Measurements from ENCODE around the gene RBBP8NL. TPM values are rescaled to one million over a fixed set of nuclear protein-coding genes. Genes with fewer than 3 reads are reported as not detected.
"Not testable (repeated sequence)": the region's sequence is repeated elsewhere in the genome, so short reads cannot be mapped to it uniquely, and the experiment has no call there.

RBBP8NL gene
- total and polyA plus RNA-seq, 11 donors, result not detected

DNA sequence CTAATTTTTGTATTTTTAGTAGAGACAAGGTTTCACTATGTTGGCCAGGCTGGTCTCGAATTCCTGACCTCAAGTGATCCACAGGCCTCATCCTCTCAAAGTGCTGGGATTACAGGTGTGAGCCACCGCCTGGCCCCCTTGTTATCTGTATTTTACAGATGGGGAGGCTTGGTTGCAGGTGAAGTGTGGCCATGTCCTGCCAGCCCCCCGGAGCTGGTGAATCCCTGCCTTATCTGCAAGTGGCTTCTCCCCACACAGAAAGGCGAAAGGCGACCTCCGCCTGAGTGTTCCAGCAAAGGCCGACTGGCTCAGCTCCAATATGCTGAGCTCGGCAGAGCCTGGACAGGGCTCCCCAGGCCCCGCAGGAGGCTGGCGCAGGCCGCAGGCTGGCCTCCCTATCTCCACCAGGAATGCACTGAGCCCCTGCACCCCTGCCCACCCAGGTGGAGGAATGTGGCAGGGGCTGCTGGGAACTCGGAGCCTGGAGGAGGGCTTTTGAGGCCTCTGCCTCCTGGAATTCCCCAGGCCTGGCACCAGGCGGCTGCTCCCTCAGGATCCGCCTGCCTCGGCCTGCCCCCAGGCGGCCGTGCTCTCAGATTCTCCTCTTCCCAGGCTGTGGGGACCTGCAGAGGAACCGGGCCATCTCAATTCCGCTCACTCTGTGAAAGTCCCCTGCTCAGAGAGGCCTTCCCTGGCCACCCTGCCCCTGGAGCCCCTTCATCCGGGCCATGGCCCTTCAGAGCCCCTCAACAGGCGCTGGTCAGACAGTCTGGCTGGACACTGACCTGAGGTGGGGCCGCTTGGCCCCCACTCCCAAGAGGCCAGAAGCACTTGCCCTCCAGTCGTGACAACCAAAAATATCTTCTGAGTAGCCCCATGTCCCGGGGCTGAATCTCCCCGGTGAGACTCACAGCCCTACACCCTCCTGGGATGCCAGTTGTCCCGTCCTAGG, 51.0 kb downstream of the RBBP8NL start:
- DNase-seq (peak; percentile 61 to 77 (median 68)), ATAC-seq (peak; percentile 52 to 81 (median 73))
- H3K9me3 ChIP-seq, result no peaks in the 10 kb centered on the region
- H3K4me3 ChIP-seq, result no peak overlapping the region
- peak overlapping the region in 11 of 12 donors; percentile 49 to 97 (median 67) for H3K27ac ChIP-seq
- 40 to 67% (median 57%) methylated on average over 11 to 26 of the region's 26 CpGs for WGBS, 4 donors
- peaks cover 0 to 59% (median 36%) of the 10 kb centered on the region in 12 donors for H3K4me1 ChIP-seq
- H3K36me3 ChIP-seq, result no peaks in the 10 kb centered on the region
- no peak for TF ChIP-seq POLR2A (IDR thresholded peaks at IDR 0.05)
- TF ChIP-seq, protein P1, sequence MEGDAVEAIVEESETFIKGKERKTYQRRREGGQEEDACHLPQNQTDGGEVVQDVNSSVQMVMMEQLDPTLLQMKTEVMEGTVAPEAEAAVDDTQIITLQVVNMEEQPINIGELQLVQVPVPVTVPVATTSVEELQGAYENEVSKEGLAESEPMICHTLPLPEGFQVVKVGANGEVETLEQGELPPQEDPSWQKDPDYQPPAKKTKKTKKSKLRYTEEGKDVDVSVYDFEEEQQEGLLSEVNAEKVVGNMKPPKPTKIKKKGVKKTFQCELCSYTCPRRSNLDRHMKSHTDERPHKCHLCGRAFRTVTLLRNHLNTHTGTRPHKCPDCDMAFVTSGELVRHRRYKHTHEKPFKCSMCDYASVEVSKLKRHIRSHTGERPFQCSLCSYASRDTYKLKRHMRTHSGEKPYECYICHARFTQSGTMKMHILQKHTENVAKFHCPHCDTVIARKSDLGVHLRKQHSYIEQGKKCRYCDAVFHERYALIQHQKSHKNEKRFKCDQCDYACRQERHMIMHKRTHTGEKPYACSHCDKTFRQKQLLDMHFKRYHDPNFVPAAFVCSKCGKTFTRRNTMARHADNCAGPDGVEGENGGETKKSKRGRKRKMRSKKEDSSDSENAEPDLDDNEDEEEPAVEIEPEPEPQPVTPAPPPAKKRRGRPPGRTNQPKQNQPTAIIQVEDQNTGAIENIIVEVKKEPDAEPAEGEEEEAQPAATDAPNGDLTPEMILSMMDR (IDR thresholded peaks at IDR 0.05), result peak; percentile 16 to 66 (median 51)
- no peaks in the 10 kb centered on the region for H3K27me3 ChIP-seq
- intact Hi-C loops (cut with DNase I), result loop anchor here in 2 of 10 donors (2.0 to 10.0 kb wide), 3 partner anchors 24 to 232 kb away; partner anchors contain the start of genes PSMA7 (in 1 of the 2) and SS18L1 (in 1 of the 2)

DNA sequence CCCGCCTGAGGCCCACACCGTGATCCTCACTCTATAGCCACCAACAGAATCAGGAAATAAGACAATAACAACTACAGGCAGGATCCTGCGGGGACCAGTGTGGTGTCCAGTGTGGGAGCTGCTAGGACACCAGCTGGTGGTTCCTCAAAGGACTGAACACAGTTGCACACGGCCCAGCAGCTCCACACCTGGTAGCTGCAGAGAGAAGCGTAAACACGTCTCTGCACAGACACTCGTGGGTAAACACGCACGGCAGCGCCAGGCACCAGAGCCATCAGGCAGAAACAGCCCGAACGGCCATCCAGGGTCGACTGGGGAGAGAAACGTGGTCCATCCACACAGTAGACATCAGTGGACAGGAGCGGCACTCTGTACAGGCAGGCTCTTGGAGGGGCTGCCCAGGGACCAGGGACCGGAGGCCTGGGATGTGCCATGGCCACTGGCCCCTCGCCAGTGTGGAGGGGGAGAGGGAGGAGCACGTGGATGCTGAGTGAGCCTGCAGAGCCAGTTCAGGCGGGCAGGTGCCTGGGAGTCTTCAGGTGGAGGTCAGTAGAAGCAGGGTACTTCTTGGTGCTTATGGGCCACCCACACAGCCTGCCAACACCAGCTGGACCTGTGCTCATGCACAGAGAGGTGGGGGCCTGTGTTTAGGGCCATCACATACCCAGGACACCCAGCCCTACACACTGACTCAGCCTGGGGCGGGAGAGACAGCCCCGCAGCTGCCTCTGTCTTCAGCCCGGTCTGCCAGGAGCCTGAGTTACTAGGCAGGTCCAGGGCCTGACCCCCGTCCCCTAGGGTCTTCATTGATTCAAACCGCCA, 52.8 kb downstream of the RBBP8NL start:
- Histone ChIP-seq H3K4me1 (peaks cover 0 to 67% (median 38%) of the 10 kb centered on the region in 12 donors), H3K4me3 (no peak overlapping the region), H3K36me3 (no peaks in the 10 kb centered on the region), H3K27ac (peak overlapping the region in 1 of 12 donors; percentile 97), H3K27me3 (peaks cover 0 to 7% (median 0%) of the 10 kb centered on the region in 9 donors), H3K9me3 (no peaks in the 10 kb centered on the region)
- DNase-seq (no peak), ATAC-seq (no peak)
- intact Hi-C loops (cut with DNase I), result loop anchor here in 2 of 10 donors (5.0 to 10.0 kb wide), 2 partner anchors 32 to 230 kb away; partner anchors contain the start of genes PSMA7 (in 1 of the 2) and SS18L1 (in 1 of the 2)
- TF ChIP-seq POLR2A (IDR thresholded peaks at IDR 0.05), result no peak
- TF ChIP-seq, protein P1 (IDR thresholded peaks at IDR 0.05), result no peak
- 62 to 67% (median 66%) methylated on average over 14 to 24 of the region's 24 CpGs for WGBS, 4 donors

DNA sequence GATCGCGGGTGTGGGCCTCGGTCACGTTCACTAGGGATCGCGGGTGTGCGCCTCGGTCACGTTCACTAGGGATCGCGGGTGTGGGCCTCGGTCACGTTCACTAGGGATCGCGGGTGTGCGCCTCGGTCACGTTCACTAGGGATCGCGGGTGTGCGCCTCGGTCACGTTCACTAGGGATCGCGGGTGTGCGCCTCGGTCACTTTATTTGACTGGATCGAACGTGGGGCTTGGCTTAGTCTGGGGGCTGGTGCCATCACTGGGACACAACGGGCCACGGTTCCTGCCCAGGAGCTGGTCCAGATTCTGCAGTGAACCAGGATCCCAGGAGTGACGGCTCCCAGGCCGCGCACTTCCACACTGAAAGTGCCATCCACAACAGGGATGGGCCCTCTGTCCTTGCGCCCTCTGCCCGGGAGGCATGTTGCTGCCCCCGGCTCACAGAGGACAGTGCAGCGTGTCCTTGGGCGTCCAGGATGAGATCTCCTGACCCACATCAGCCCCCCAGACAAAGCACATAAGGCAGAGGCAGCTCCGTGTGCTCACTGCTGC, 53.6 kb downstream of the RBBP8NL start:
- ATAC-seq, H3K36me3 ChIP-seq, H3K4me3 ChIP-seq, H3K9me3 ChIP-seq, H3K27me3 ChIP-seq: not testable (repeated sequence)
- H3K4me1 ChIP-seq, result peaks cover 0 to 71% (median 46%) of the 10 kb centered on the region in 12 donors
- peak in 1 of 5 donors; percentile 22 for DNase-seq
- WGBS, 4 donors, result 87 to 93% (median 89%) methylated on average over 19 to 27 of the region's 40 CpGs
- intact Hi-C loops (cut with DNase I), result loop anchor here in 1 of 10 donors (10.0 kb wide), 1 partner anchor 229 kb away; the partner anchor contains the start of genes PSMA7 and SS18L1
- peak overlapping the region in 1 of 12 donors; percentile 97 for H3K27ac ChIP-seq
